Measurements from ENCODE around the gene DENND1A.

Gene DENND1A

DNA sequence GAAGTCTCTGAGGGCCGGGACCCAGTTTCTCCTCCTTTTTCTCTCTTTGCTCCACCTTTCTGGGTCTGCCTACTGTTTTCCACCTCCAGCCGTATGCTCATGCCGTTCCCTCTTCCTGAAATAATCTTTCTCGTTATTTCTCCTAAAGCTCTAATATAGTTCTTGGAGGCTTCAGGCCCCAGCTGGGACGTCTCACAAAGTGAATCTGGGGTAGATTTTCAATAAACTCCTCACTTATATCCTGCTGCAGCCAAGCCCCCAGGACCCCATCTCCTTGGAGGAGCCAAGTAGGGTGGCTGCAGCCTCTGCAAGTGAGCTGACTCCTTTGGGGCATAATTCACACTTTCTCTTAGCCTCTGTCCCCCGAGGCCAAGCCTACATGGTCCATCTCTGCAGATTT is 588.1 kb downstream of the DENND1A start:
- H3K4me3 ChIP-seq (ENCODE audit: low read depth, low read length): no peak overlapping the region
- TF ChIP-seq, protein P1, sequence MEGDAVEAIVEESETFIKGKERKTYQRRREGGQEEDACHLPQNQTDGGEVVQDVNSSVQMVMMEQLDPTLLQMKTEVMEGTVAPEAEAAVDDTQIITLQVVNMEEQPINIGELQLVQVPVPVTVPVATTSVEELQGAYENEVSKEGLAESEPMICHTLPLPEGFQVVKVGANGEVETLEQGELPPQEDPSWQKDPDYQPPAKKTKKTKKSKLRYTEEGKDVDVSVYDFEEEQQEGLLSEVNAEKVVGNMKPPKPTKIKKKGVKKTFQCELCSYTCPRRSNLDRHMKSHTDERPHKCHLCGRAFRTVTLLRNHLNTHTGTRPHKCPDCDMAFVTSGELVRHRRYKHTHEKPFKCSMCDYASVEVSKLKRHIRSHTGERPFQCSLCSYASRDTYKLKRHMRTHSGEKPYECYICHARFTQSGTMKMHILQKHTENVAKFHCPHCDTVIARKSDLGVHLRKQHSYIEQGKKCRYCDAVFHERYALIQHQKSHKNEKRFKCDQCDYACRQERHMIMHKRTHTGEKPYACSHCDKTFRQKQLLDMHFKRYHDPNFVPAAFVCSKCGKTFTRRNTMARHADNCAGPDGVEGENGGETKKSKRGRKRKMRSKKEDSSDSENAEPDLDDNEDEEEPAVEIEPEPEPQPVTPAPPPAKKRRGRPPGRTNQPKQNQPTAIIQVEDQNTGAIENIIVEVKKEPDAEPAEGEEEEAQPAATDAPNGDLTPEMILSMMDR (IDR thresholded peaks at IDR 0.05; ENCODE audit: control insufficient read depth, extremely low read depth, insufficient read depth): no peak
- no peak for DNase-seq (ENCODE audit: low read depth)

DNA sequence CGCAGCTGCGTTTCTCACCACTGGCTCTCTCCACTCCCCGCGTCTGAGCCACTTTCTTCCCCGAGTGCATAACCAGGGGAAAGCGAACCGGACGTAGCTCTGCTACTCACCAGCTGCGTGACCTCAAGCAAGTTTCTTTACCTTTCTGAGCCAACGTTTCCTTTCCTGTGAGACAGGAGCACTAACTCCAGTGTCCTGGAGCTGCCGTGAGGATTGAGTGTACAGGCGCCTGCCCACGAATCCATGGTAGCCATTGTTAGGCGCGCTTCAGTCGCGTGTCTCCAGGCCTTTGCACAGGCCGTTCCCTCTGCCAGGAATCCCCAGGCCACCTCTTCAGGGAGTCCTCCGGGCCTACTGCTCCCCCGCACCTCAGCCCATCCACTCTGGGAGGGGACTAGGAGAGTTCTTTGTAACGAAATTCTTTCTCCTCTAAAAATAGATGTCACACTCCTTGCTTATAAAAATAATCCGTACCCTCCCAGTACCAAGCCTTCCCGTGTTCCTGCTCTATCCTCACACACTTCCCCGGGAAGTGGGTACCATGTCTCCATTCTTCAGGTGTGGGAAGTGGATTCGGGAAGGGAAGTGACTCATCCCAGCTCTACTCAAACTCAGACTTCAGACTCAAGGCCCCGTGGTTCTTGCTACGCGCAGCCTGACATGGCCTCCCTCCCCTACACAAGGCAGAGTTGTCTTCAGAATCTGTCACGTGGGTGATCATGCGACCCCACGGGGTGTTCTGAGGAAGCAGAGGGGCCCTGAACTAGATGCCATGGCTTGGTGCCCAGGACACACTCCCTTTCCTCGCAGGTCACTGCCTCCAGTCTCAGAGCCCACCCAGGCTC is 590.0 kb downstream of the DENND1A start:
- TF ChIP-seq, protein P1 (IDR thresholded peaks at IDR 0.05; ENCODE audit: control insufficient read depth, extremely low read depth, insufficient read depth): no peak
- DNase-seq (ENCODE audit: low read depth): no peak
- H3K4me3 ChIP-seq (ENCODE audit: low read depth, low read length): no peak overlapping the region

DNA sequence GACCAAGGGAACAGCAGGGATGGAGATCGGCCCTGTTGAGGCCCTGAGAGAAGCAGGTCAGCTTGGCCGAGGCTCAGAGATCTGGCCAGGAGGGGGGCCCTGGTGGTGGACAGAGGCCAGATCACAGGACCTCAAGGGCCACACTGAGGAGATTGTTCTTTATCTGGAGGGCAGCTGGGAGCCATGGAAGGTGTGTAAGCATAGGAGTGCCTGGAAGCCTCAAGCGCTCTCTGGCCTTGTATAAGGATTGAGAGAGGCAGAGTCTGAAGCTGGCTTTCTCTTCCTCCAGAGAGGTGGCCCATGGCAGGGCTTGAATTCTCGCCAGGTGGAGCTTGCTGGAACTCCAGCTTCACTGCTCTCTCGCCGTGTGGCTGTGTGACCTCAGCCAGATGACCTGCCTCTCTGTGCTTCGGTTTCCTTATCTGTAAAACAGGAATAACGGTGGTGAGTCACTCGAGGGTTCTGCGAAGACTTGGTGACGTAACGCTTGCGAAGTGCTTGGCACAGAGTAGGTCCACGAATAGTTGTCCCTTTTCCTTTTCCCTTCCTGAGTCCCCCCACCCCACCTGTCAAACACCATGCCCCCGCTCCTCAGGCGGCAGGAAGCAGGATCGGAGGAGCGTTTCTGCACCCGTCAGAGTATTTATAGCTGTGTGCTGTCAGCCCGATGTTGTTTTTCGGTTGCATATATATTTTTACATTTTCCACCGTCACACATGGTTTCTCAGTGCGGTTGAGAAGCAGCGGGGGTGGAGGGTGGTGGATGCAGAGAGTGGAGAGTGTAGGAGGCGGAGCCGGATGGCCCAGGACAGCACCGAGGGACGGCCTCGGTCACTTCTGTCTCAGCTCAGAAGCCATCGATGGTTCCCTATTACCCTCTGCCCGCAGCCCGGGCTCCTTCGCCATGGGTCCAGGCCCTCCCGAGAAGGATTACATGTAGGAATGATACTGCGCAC is 590.9 kb downstream of the DENND1A start:
- TF ChIP-seq, protein P1 (IDR thresholded peaks at IDR 0.05; ENCODE audit: control insufficient read depth, extremely low read depth, insufficient read depth): no peak
- H3K4me3 ChIP-seq (ENCODE audit: low read depth, low read length): no peak overlapping the region
- DNase-seq (ENCODE audit: low read depth): no peak

DNA sequence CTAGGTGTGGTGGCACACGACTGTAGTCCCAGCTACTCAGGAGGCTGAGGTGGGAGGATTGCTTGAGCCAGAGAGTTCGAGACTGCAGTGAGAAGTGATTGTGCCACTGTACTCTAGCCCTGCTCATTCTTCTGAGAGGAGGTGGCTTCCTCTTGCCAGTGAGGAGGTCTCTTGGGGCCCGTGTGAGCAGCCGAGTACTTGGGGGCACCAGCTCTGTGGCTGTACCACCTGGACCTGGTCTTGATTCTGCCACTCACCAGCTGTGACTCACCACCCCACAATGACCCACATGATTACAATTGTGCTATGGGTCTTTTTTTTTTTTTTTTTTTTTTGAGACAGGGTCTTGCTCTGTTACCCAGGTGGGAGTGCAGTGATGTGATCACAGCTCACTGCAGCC is 592.0 kb downstream of the DENND1A start:
- TF ChIP-seq, protein P1 (IDR thresholded peaks at IDR 0.05; ENCODE audit: control insufficient read depth, extremely low read depth, insufficient read depth): no peak
- H3K4me3 ChIP-seq (ENCODE audit: low read depth, low read length): no peak overlapping the region
- DNase-seq (ENCODE audit: low read depth): no peak

DNA sequence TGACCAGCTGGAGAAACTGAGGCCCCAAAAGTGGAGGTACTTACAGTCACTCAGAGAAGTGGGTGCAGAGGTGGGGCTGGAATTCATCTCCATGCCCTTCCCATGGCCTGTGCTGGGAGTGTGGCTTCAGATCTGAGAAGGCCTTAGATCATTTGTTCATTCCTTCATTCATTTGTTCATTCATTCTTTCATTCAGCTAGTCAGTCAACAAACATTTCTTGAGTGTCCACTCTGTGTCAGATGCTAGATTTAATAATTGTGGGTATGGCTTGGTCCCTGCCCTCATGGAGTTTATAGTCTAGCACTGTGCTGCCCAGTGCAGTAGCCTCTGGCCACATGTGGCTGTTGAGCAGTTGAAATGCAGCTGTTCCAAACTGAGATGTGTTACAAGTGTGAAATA is 593.0 kb downstream of the DENND1A start:
- TF ChIP-seq, protein P1 (IDR thresholded peaks at IDR 0.05; ENCODE audit: control insufficient read depth, extremely low read depth, insufficient read depth): no peak
- DNase-seq (ENCODE audit: low read depth): no peak
- H3K4me3 ChIP-seq (ENCODE audit: low read depth, low read length): no peak overlapping the region

DNA sequence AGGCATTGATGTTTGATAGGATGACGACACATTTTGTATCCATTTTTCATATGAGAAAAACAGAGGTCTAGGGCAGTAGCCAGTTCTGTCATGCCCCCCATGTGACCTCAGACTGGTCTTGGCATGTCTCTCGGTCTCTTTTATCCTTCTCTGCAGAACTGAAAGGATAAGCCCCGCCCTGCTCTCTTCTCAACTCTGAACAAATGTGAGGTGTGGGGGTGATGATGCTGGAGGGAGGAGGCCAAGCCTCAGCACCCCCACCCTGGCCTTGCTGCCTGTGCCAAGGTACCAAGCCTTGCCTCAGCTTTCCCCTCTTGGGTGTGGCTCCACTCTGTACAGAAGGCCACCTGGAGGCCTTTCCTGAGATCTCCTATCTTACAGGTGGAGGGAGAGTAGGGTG is 593.5 kb downstream of the DENND1A start:
- H3K4me3 ChIP-seq (ENCODE audit: low read depth, low read length): no peak overlapping the region
- no peak for DNase-seq (ENCODE audit: low read depth)
- TF ChIP-seq, protein P1 (IDR thresholded peaks at IDR 0.05; ENCODE audit: control insufficient read depth, extremely low read depth, insufficient read depth): no peak

All from LNCaP clone FGC (cell line).